WI38 (cell line): Measurements from ENCODE around the gene SLC39A13.
A peak's percentile ranks its signal among the peaks of the same experiment; 100 is the strongest.

ENCODE experiments used
- H3K4me3 ChIP-seq: 2 replicates; pipeline ENCODE4 v1.5.1; 2011; ENCODE audit warnings: low read depth, mild to moderate bottlenecking, control low read depth, low read length
- CTCF ChIP-seq: IDR thresholded peaks from 2 replicates; pipeline ENCODE4 v1.5.1; 2012; ENCODE audit warnings: low read depth, mild to moderate bottlenecking, control low read depth, low read length

Gene SLC39A13

DNA sequence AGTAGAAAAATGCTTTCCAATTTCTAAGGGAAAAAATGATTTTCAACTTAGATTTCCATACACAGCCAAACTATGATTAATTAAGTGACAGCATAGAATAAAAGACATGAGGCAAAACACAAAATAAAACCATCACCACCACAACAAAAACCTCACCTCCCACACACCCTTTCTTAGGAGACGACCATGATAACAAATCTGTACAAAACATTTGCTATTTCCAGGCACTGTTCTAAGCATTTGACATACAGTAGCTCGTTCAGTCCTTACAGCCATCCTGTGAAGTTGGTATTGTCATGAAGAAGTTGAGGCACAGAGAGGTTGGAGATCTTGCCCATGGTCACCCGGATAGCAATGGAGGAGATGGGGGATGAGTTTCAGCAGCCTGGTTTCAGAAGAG, 38.7 kb upstream of the SLC39A13 start:
- no peak for TF ChIP-seq CTCF
- no peak overlapping the region for H3K4me3 ChIP-seq

GRCh38 chr11:47372422-47372821, 36.0 kb upstream of the SLC39A13 start:
- TF ChIP-seq CTCF = no peak
- no peak overlapping the region for H3K4me3 ChIP-seq

DNA sequence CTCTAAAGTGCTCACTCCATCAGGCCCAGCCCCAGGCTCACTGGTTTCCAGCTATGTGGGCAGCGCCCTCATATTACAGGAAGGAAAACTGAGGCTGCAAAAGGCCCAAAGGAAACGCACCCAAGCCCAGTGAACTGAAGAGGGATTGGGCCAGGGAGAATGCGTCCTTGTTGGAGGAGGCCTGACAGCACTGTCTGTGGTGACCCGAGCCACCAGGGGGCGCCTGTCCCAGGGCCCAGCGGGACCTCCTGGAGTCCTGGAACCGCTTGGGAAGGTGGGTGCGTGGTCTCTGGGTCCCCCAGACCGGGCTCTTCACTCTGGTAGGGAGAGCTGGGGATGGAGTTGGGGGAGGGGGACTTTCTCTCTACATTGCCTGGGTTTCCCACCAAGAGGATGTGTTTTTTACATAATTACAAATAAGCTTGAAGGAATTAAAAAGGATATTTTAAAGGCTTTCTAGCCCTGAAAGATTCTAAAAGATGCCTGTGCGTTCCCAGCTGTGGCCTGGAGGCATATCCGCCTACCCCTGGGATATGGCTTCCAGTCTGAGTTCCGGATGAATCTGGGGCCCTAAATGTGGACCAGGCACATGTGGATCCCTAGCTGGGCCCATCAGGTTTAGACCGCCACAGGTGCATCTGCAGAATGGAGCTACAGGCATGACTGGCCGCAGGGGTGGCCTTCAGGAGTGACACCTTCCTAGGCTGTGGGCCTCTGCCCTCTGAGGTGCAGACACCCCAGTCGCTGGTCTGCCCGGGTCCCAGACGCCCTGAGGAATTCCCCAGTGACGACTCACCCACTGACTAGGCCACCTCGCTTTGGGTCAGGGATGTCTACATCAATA, 34.3 kb upstream of the SLC39A13 start:
- peak; percentile 92 for TF ChIP-seq CTCF
- no peak overlapping the region for H3K4me3 ChIP-seq

DNA sequence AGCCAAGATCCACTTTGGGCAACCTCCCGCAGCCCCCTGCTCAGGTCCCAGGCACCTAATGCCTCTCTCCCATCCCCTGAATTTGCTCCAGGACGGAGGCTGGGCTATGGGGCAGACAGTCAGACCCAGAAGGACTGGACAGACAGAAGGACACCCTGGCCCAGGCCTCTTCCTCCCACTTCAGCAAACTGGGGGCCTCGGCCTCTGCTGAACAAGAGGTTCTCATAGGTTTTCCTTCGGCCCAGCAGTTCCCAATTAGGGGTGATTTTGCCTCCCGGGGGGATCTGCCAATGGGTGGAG, 33.7 kb upstream of the SLC39A13 start:
- no peak for TF ChIP-seq CTCF
- H3K4me3 ChIP-seq = no peak overlapping the region

DNA sequence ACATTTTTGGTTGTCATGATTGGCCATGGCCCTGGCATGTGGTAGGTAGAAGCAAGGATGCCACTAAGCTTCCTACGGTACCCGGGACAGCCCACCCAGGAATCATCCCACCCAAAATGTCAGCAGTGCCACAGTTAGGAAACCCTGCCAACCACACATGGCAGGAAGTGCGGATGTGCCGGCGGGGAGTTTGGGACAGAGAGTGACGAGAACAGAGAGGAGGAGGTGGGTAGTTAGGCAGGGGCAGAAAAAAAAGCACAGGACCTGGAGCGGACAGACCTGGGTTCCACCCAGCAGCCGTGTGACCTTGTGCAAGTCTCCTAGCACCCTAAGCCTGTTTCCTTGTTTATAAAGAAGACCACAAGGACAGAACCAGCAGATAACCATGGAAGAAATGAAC, 33.4 kb upstream of the SLC39A13 start:
- TF ChIP-seq CTCF = no peak

GRCh38 chr11:47375546-47376085, 32.8 kb upstream of the SLC39A13 start:
- no peak for TF ChIP-seq CTCF
- no peak overlapping the region for H3K4me3 ChIP-seq

More for the DNA sequence above, 33.4 kb upstream of the SLC39A13 start:
- no peak overlapping the region for H3K4me3 ChIP-seq

- no peak for TF ChIP-seq CTCF
- no peak overlapping the region for H3K4me3 ChIP-seq
Observed at GRCh38 chr11:47376107-47376524, 32.3 kb upstream of the SLC39A13 start.
